ENCODE results near the gene ATAD3C. TPM values are rescaled to one million over a fixed set of nuclear protein-coding genes. Genes with fewer than 3 reads are reported as not detected.
"Not testable (repeated sequence)": the region's sequence is repeated elsewhere in the genome, so short reads cannot be mapped to it uniquely, and the experiment has no call there.

ATAD3C gene
- total RNA-seq, 3 donors from 2014 or later: 1.9 to 8.5 (median 4.3) TPM

DNA sequence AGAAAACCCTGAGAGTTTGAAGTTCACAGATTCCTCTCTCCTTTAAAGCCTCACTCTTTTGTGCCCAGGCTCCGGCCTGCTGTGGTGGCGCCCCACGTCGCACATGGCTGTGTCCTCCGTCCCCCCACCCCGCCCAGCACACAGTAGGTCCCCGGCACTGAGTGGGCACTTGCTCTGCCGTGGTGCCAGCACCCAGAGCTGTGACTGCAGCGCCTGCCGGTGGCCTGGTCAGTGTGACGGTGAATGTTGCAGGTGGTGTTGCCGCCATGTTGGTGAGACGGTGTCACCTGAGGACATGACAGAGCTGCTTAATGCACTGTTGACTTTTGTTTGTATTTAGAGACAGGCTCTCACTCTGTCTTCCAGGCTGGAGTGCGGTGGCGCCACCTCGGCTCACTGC, 3.4 kb downstream of the ATAD3C start:
- Histone ChIP-seq H3K4me3 (no peak overlapping the region), H3K4me1 (no peaks in the 10 kb centered on the region), H3K36me3 (no peaks in the 10 kb centered on the region), H3K27me3 (no peaks in the 10 kb centered on the region), H3K9me3 (no peaks in the 10 kb centered on the region), H3K27ac (no peak overlapping the region)
- no peak for DNase-seq (ENCODE audit: low spot score in 2 of 2)
- intact Hi-C loops (cut with DNase I; ENCODE audit: low total_unique reads): no loop called here
- TF ChIP-seq, protein P1, sequence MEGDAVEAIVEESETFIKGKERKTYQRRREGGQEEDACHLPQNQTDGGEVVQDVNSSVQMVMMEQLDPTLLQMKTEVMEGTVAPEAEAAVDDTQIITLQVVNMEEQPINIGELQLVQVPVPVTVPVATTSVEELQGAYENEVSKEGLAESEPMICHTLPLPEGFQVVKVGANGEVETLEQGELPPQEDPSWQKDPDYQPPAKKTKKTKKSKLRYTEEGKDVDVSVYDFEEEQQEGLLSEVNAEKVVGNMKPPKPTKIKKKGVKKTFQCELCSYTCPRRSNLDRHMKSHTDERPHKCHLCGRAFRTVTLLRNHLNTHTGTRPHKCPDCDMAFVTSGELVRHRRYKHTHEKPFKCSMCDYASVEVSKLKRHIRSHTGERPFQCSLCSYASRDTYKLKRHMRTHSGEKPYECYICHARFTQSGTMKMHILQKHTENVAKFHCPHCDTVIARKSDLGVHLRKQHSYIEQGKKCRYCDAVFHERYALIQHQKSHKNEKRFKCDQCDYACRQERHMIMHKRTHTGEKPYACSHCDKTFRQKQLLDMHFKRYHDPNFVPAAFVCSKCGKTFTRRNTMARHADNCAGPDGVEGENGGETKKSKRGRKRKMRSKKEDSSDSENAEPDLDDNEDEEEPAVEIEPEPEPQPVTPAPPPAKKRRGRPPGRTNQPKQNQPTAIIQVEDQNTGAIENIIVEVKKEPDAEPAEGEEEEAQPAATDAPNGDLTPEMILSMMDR (IDR thresholded peaks at IDR 0.05): no peak
- TF ChIP-seq POLR2A (IDR thresholded peaks at IDR 0.05) (no peak), POLR2AphosphoS5 (IDR thresholded peaks at IDR 0.05) (no peak)

DNA sequence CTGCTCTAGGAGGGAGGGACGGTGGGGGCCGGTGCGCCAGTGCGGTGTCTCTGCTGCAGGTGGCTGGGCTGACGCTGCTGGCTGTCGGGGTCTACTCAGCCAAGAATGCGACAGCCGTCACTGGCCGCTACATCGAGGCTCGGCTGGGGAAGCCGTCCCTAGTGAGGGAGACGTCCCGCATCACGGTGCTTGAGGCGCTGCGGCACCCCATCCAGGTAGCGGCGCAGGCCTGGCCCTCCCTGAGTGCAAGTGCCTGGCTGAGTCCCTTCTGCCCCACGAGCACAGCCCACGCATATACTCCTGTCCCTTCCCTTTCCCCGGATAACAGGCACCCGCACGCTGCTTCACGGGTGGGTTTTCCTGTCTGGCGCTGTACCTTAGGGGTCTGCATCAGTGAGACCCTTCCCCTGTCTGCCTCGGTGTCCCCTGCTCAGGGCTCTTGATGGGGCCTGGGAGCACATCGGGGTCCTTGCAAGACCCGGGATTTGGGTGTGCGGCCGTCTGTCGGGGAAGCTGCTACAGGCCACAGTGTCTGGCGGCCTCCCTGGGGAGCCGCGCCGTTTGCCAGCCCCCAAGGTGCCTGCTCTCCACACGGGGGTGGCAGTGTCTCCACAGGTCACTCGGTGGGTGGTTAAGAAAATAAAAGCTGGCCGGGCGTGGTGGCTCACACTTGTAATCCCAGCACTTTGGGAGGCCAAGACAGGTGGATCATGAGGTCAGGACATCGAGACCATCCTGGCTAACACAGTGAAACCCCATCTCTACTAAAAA, 5.0 kb downstream of the ATAD3C start:
- H3K27me3 ChIP-seq; H3K4me3 ChIP-seq; H3K4me1 ChIP-seq; intact Hi-C loops (cut with DNase I; ENCODE audit: low total_unique reads); DNase-seq (ENCODE audit: low spot score in 2 of 2); H3K36me3 ChIP-seq; H3K9me3 ChIP-seq; H3K27ac ChIP-seq: not testable (repeated sequence)

DNA sequence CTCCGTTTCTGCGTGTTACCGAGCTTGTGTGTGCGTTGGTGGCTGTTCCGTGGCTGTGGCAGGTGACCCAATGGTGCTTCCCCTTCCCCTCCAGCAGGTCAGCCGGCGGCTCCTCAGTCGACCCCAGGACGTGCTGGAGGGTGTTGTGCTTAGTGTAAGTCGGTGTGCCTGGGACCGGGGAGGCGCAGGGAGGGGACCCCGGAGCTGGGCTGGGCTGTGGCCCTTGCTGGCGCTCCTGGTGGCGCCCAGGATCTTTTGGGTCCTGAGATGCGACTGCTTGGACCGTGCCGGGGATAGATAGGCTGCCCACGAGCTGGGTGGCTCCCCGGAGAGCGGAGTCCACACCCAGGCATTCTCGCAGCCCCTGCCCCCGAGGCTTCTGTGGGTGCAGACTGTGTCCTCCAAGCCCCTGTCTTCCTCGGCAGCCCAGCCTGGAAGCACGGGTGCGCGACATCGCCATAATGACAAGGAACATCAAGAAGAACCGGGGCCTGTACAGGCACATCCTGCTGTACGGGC, 5.9 kb downstream of the ATAD3C start:
- no peaks in the 10 kb centered on the region for H3K27me3 ChIP-seq
- no peaks in the 10 kb centered on the region for H3K4me1 ChIP-seq
- TF ChIP-seq, protein P1 (IDR thresholded peaks at IDR 0.05): no peak
- no peak for TF ChIP-seq POLR2A (IDR thresholded peaks at IDR 0.05)
- intact Hi-C loops (cut with DNase I; ENCODE audit: low total_unique reads): no loop called here
- H3K27ac ChIP-seq: no peak overlapping the region
- no peak overlapping the region for H3K4me3 ChIP-seq
- H3K36me3 ChIP-seq: no peaks in the 10 kb centered on the region
- no peaks in the 10 kb centered on the region for H3K9me3 ChIP-seq
- DNase-seq (ENCODE audit: low spot score in 2 of 2): no peak

DNA sequence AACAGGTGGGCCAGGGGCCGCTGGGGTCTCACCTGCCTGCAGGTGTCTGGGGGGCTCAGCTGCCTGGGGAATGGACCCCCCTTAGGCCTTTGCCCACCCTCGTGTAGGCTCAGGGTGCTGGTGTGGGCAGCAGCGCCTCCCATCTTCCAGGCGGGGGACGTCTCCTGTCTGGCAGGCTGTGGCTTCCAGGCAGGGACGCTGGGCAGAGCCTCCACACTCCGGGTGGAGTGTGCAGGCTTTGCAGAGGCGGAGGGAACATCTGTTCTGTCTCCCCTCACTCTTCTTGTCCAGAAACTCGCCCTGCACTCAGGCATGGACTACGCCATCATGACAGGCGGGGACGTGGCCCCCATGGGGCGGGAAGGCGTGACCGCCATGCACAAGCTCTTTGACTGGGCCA, 6.4 kb downstream of the ATAD3C start:
- H3K27ac ChIP-seq; DNase-seq (ENCODE audit: low spot score in 2 of 2); H3K4me3 ChIP-seq; intact Hi-C loops (cut with DNase I; ENCODE audit: low total_unique reads); H3K4me1 ChIP-seq; H3K36me3 ChIP-seq; H3K27me3 ChIP-seq; H3K9me3 ChIP-seq: not testable (repeated sequence)

DNA sequence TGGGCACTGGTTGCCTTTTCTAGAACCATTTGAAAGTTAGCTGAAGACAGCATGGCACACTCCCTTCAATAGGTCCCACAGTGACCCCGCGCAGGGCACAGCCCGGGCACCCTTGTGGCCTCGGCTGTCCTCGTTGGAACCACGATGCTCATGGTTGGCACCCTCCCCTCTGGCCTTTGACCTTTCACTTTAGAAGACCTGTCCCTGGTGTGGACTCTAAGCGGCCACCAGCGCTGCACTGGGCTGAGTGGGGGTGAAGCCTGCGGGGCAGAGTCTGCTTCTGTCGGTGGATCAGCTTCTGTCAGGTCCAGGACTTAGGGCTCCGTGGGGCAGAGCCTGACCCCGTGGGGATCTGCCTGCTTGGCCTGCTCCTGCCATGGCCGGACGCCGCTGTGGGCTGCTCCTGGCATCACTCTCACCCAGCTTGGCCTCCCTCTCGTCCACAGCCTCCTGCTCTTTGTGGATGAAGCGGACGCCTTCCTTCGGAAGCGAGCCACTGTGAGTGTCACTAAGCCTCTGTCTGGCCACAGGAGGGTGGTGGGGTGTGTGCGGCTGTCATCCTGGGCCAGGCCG, 7.3 kb downstream of the ATAD3C start:
- H3K27ac ChIP-seq; H3K4me1 ChIP-seq; H3K36me3 ChIP-seq; H3K9me3 ChIP-seq; DNase-seq (ENCODE audit: low spot score in 2 of 2); H3K4me3 ChIP-seq; H3K27me3 ChIP-seq; intact Hi-C loops (cut with DNase I; ENCODE audit: low total_unique reads): not testable (repeated sequence)

DNA sequence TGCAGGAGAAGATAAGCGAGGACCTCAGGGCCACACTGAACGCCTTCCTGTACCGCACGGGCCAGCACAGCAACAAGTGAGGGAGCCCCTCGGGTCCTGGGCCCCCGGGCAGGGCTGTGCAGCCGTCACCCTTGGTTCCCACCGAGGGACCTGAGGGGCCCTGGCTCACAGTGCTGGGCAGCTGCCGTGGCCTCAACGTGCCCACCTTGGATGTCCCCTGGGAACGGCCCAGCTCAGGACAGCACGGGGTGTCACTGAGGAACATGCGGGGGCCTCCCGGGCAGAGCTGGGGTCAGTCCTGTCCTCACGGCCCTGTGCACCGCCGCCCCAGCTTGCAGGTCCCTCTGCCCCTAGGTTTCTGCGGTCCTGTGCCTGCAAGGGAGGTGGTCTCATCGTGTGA, 9.7 kb downstream of the ATAD3C start:
- H3K27me3 ChIP-seq; intact Hi-C loops (cut with DNase I; ENCODE audit: low total_unique reads); H3K9me3 ChIP-seq; H3K27ac ChIP-seq; H3K36me3 ChIP-seq; DNase-seq (ENCODE audit: low spot score in 2 of 2); H3K4me3 ChIP-seq; H3K4me1 ChIP-seq: not testable (repeated sequence)

DNA sequence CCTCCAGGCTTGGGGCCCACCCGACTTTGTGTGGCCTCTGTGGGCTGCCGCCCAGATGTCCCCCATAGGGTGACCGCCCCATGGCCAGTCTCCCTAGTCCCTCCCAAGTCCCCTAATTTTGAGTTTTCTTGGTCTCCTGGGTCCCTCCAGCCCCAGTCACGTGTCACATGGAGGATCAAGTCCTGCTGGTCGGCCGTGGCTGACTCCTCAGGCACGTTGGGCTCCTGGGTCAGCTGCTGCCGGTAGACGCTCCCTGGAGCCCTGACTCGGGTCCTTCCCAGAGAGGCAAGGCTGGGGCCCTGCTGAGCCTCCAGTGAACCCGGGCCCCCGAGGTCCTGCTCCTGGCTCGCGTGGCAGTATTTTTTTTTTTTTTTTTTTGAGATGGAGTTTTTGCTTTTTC, 10.2 kb downstream of the ATAD3C start:
- intact Hi-C loops (cut with DNase I; ENCODE audit: low total_unique reads); H3K27ac ChIP-seq; DNase-seq (ENCODE audit: low spot score in 2 of 2); H3K36me3 ChIP-seq; H3K9me3 ChIP-seq; H3K4me1 ChIP-seq; H3K4me3 ChIP-seq; H3K27me3 ChIP-seq: not testable (repeated sequence)
